WTC11 (cell line): ENCODE data around the gene GRAMD1B. TPM values are rescaled to one million over a fixed set of nuclear protein-coding genes. Genes with fewer than 3 reads are reported as not detected.

Source experiments
- ATAC-seq: fragments of 200-7000 bp; cut with Tn5 transposase; 2 replicates; pipeline ENCODE4 v1.10.0; 2021; ENCODE audit warnings: mild to moderate bottlenecking, moderate library complexity
- CTCF ChIA-PET: fragments of 300-600 bp; sonication (Branson Sonifier 250); formaldehyde crosslinking; loops from one replicate; lab custom pipeline; 2021; ENCODE audit warnings: antibody characterized with exemption; lab: Charles Lee
- POLR2A ChIA-PET: fragments of 350-600 bp; sonication (Branson Sonifier 250); formaldehyde crosslinking; loops from one replicate; lab custom pipeline; 2021; ENCODE audit warnings: antibody characterized with exemption; lab: Charles Lee
- DNase-seq: peaks from one replicate; pipeline ENCODE4 v3.0.0; 2021; ENCODE audit warnings: low spot score
- H3K27ac Mint-ChIP-seq: 2 replicates; pipeline ENCODE4 v1.8.0; 2021; ENCODE audit warnings: mixed read lengths
- H3K27me3 Mint-ChIP-seq: 2 replicates; pipeline ENCODE4 v1.8.0; 2021; ENCODE audit warnings: low read depth, mild to moderate bottlenecking, moderate library complexity, mixed read lengths
- H3K36me3 Mint-ChIP-seq: 2 replicates; pipeline ENCODE4 v1.8.0; 2021; ENCODE audit warnings: mixed read lengths
- H3K4me1 Mint-ChIP-seq: 2 replicates; pipeline ENCODE4 v1.8.0; 2022; ENCODE audit warnings: mixed read lengths
- H3K4me3 Mint-ChIP-seq: 2 replicates; pipeline ENCODE4 v1.8.0; 2021; ENCODE audit warnings: mild to moderate bottlenecking, moderate library complexity, mixed read lengths
- H3K9me3 Mint-ChIP-seq: 2 replicates; pipeline ENCODE4 v1.8.0; 2021; ENCODE audit warnings: mixed read lengths
- ATF1 ChIP-seq: sonication (generic); formaldehyde crosslinking; IDR thresholded peaks from 2 replicates; pipeline ENCODE4 v1.8.1; 2023; ENCODE audit warnings: mild to moderate bottlenecking, moderate library complexity, missing genetic modification reagents
- CREM ChIP-seq: sonication (generic); formaldehyde crosslinking; IDR thresholded peaks from 2 replicates; pipeline ENCODE4 v1.8.1; 2022; ENCODE audit warnings: mild to moderate bottlenecking, missing genetic modification reagents, moderate library complexity
- ESRRA ChIP-seq: sonication (generic); formaldehyde crosslinking; IDR thresholded peaks from 2 replicates; pipeline ENCODE4 v1.8.1; 2022; ENCODE audit warnings: mild to moderate bottlenecking, missing genetic modification reagents, borderline replicate concordance
- JAZF1 ChIP-seq: fragments of 250-450 bp; sonication (Bioruptor Pico); IDR thresholded peaks from 2 replicates; pipeline ENCODE4 v1.9.0; 2021; ENCODE audit warnings: moderate library complexity, mild to moderate bottlenecking, inconsistent platforms
- NFATC4 ChIP-seq: fragments of 250-450 bp; sonication (Bioruptor Pico); IDR thresholded peaks from 2 replicates; pipeline ENCODE4 v1.9.0; 2021; ENCODE audit warnings: mild to moderate bottlenecking
- NFYB ChIP-seq: sonication (generic); formaldehyde crosslinking; conservative IDR thresholded peaks from 2 replicates; pipeline ENCODE4 v1.8.0; 2022; ENCODE audit warnings: low read depth, missing genetic modification reagents
- NR2C2 ChIP-seq: sonication (generic); formaldehyde crosslinking; IDR thresholded peaks from 2 replicates; pipeline ENCODE4 v1.8.0; 2022; ENCODE audit warnings: mild to moderate bottlenecking, missing genetic modification reagents
- NR3C1 ChIP-seq: sonication (generic); formaldehyde crosslinking; conservative IDR thresholded peaks from 2 replicates; pipeline ENCODE4 v1.8.1; 2023; ENCODE audit warnings: low read depth, mild to moderate bottlenecking, missing genetic modification reagents
- PRRX2 ChIP-seq: fragments of 250-450 bp; sonication (Bioruptor Pico); IDR thresholded peaks from 2 replicates; pipeline ENCODE4 v1.8.0; 2021; ENCODE audit warnings: mild to moderate bottlenecking
- ZNF138 ChIP-seq: sonication (generic); formaldehyde crosslinking; conservative IDR thresholded peaks from 2 replicates; pipeline ENCODE4 v1.8.1; 2022; ENCODE audit warnings: mild to moderate bottlenecking, moderate library complexity, missing genetic modification reagents
- ZNF317 ChIP-seq: sonication (generic); formaldehyde crosslinking; IDR thresholded peaks from 2 replicates; pipeline ENCODE4 v1.8.1; 2023; ENCODE audit warnings: low read depth, mild to moderate bottlenecking, moderate library complexity, missing genetic modification reagents, borderline replicate concordance
- ZNF423 ChIP-seq: fragments of 250-450 bp; sonication (Bioruptor Pico); IDR thresholded peaks from 2 replicates; pipeline ENCODE4 v2.1.2; 2022; ENCODE audit warnings: mild to moderate bottlenecking, moderate library complexity
- total RNA-seq: library from RNA; stranded (reverse); gene quantifications from 3 replicates; pipeline ENCODE4 v1.2.3, GENCODE V29; 2021
- TF ChIP-seq, protein P1 (sequence below): sonication (generic); formaldehyde crosslinking; IDR thresholded peaks from 2 replicates; pipeline ENCODE4 v1.8.1; 2023; ENCODE audit warnings: mild to moderate bottlenecking, missing genetic modification reagents, borderline replicate concordance
- TF ChIP-seq, protein P2 (sequence below): fragments of 250-450 bp; sonication (Bioruptor Pico); IDR thresholded peaks from 2 replicates; pipeline ENCODE4 v1.9.0; 2021; ENCODE audit warnings: mild to moderate bottlenecking
- TF ChIP-seq, protein P3 (sequence below): sonication (generic); formaldehyde crosslinking; IDR thresholded peaks from 2 replicates; pipeline ENCODE4 v1.8.0; 2023; ENCODE audit warnings: mild to moderate bottlenecking, missing genetic modification reagents
- TF ChIP-seq, protein P4 (sequence below): sonication (generic); formaldehyde crosslinking; conservative IDR thresholded peaks from 2 replicates; pipeline ENCODE4 v1.8.1; 2023; ENCODE audit warnings: mild to moderate bottlenecking, low read depth, missing genetic modification reagents, moderate library complexity
- TF ChIP-seq, protein P5 (sequence below): fragments of 250-450 bp; sonication (Bioruptor Pico); IDR thresholded peaks from 2 replicates; pipeline ENCODE4 v1.9.0; 2021; ENCODE audit warnings: moderate library complexity, mild to moderate bottlenecking, inconsistent platforms, borderline replicate concordance

The GRAMD1B gene
- total RNA-seq, 1 experiment from 2014 or later = 31.5 TPM

DNA sequence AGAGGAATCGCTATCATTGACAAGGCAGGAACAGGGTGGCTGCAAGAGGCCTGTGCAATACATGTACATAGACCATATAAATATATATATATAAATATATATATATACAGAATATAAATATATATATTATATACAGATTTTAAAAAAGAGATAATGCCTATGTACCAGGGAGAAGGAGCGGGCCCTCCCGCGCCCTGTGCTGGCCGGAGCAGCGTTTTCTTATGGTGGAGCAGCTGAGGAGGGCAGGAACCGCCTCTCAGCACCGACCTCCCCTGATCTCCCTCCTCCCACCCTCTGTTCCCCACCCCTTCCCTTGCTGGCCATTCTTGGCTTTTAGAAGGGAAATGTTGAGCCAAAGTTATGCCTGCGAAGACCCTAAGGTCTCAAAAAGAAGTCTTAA, 192.5 kb downstream of the GRAMD1B start:
- Mint-ChIP-seq H3K27me3 (no peaks in the 10 kb centered on the region), H3K9me3 (no peaks in the 10 kb centered on the region), H3K27ac (no peak overlapping the region), H3K36me3 (peaks cover 16% of the 10 kb centered on the region; the same call in 1 of the 2 replicates), H3K4me1 (no peaks in the 10 kb centered on the region), H3K4me3 (no peak overlapping the region)
- no peak for DNase-seq
- no peak for TF ChIP-seq ESRRA
- TF ChIP-seq, protein P1, sequence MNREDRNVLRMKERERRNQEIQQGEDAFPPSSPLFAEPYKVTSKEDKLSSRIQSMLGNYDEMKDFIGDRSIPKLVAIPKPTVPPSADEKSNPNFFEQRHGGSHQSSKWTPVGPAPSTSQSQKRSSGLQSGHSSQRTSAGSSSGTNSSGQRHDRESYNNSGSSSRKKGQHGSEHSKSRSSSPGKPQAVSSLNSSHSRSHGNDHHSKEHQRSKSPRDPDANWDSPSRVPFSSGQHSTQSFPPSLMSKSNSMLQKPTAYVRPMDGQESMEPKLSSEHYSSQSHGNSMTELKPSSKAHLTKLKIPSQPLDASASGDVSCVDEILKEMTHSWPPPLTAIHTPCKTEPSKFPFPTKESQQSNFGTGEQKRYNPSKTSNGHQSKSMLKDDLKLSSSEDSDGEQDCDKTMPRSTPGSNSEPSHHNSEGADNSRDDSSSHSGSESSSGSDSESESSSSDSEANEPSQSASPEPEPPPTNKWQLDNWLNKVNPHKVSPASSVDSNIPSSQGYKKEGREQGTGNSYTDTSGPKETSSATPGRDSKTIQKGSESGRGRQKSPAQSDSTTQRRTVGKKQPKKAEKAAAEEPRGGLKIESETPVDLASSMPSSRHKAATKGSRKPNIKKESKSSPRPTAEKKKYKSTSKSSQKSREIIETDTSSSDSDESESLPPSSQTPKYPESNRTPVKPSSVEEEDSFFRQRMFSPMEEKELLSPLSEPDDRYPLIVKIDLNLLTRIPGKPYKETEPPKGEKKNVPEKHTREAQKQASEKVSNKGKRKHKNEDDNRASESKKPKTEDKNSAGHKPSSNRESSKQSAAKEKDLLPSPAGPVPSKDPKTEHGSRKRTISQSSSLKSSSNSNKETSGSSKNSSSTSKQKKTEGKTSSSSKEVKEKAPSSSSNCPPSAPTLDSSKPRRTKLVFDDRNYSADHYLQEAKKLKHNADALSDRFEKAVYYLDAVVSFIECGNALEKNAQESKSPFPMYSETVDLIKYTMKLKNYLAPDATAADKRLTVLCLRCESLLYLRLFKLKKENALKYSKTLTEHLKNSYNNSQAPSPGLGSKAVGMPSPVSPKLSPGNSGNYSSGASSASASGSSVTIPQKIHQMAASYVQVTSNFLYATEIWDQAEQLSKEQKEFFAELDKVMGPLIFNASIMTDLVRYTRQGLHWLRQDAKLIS (CRISPR knock-in tag) = no peak
- TF ChIP-seq, protein P2, sequence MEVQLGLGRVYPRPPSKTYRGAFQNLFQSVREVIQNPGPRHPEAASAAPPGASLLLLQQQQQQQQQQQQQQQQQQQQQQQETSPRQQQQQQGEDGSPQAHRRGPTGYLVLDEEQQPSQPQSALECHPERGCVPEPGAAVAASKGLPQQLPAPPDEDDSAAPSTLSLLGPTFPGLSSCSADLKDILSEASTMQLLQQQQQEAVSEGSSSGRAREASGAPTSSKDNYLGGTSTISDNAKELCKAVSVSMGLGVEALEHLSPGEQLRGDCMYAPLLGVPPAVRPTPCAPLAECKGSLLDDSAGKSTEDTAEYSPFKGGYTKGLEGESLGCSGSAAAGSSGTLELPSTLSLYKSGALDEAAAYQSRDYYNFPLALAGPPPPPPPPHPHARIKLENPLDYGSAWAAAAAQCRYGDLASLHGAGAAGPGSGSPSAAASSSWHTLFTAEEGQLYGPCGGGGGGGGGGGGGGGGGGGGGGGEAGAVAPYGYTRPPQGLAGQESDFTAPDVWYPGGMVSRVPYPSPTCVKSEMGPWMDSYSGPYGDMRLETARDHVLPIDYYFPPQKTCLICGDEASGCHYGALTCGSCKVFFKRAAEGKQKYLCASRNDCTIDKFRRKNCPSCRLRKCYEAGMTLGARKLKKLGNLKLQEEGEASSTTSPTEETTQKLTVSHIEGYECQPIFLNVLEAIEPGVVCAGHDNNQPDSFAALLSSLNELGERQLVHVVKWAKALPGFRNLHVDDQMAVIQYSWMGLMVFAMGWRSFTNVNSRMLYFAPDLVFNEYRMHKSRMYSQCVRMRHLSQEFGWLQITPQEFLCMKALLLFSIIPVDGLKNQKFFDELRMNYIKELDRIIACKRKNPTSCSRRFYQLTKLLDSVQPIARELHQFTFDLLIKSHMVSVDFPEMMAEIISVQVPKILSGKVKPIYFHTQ (CRISPR knock-in tag) = no peak
- no peak for TF ChIP-seq NFYB (CRISPR knock-in tag)
- TF ChIP-seq ZNF317 (CRISPR knock-in tag) = no peak
- no peak for TF ChIP-seq NR3C1 (CRISPR knock-in tag)
- no peak for TF ChIP-seq NR2C2 (CRISPR knock-in tag)
- no peak for TF ChIP-seq CREM (CRISPR knock-in tag)
- no peak for TF ChIP-seq JAZF1 (CRISPR knock-in tag)
- TF ChIP-seq, protein P3, sequence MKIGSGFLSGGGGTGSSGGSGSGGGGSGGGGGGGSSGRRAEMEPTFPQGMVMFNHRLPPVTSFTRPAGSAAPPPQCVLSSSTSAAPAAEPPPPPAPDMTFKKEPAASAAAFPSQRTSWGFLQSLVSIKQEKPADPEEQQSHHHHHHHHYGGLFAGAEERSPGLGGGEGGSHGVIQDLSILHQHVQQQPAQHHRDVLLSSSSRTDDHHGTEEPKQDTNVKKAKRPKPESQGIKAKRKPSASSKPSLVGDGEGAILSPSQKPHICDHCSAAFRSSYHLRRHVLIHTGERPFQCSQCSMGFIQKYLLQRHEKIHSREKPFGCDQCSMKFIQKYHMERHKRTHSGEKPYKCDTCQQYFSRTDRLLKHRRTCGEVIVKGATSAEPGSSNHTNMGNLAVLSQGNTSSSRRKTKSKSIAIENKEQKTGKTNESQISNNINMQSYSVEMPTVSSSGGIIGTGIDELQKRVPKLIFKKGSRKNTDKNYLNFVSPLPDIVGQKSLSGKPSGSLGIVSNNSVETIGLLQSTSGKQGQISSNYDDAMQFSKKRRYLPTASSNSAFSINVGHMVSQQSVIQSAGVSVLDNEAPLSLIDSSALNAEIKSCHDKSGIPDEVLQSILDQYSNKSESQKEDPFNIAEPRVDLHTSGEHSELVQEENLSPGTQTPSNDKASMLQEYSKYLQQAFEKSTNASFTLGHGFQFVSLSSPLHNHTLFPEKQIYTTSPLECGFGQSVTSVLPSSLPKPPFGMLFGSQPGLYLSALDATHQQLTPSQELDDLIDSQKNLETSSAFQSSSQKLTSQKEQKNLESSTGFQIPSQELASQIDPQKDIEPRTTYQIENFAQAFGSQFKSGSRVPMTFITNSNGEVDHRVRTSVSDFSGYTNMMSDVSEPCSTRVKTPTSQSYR (CRISPR knock-in tag) = no peak
- no peak for TF ChIP-seq ZNF138 (CRISPR knock-in tag)
- ATAC-seq = no peak
- POLR2A ChIA-PET = no interaction called here
- CTCF ChIA-PET = no interaction called here

DNA sequence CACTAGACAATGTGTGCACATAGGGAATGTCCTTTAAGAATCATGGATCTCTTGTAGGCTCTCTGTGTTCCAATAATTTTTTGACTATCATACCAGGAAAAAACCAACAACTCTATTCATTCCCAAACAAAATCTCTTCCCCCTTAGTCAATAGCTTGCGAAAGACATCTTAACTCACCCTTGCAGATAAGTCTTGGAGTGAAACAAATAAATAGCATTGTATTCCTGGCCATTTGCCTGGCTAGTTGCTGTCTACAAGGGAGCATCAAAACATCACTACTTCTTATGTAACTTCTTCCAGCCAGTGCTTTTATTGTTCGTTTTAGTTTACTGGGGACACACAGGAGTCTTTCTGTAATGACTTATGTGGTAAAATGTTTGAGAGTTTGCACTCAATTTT, 194.9 kb downstream of the GRAMD1B start:
- 0 out of 2 replicates have a peak, but pooled peaks cover 3% of the 10 kb centered on the region for H3K4me1 Mint-ChIP-seq
- DNase-seq (no peak), ATAC-seq (no peak)
- TF ChIP-seq, protein P4, sequence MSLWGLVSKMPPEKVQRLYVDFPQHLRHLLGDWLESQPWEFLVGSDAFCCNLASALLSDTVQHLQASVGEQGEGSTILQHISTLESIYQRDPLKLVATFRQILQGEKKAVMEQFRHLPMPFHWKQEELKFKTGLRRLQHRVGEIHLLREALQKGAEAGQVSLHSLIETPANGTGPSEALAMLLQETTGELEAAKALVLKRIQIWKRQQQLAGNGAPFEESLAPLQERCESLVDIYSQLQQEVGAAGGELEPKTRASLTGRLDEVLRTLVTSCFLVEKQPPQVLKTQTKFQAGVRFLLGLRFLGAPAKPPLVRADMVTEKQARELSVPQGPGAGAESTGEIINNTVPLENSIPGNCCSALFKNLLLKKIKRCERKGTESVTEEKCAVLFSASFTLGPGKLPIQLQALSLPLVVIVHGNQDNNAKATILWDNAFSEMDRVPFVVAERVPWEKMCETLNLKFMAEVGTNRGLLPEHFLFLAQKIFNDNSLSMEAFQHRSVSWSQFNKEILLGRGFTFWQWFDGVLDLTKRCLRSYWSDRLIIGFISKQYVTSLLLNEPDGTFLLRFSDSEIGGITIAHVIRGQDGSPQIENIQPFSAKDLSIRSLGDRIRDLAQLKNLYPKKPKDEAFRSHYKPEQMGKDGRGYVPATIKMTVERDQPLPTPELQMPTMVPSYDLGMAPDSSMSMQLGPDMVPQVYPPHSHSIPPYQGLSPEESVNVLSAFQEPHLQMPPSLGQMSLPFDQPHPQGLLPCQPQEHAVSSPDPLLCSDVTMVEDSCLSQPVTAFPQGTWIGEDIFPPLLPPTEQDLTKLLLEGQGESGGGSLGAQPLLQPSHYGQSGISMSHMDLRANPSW = no peak
- TF ChIP-seq NFATC4 = no peak
- TF ChIP-seq ZNF138 (CRISPR knock-in tag) = no peak
- TF ChIP-seq ZNF423 (CRISPR knock-in tag) = no peak
- no peak for TF ChIP-seq ATF1
- TF ChIP-seq, protein P5, sequence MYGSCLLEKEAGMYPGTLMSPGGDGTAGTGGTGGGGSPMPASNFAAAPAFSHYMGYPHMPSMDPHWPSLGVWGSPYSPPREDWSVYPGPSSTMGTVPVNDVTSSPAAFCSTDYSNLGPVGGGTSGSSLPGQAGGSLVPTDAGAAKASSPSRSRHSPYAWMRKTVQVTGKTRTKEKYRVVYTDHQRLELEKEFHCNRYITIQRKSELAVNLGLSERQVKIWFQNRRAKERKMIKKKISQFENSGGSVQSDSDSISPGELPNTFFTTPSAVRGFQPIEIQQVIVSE (CRISPR knock-in tag) = no peak
- TF ChIP-seq PRRX2 = no peak
- ChIA-PET POLR2A (no interaction called here), CTCF (interaction anchor here (0.6 to 1.0 kb wide), 2 partner anchors 29 to 523 kb away, joined by 3 read pairs; partner anchors contain the start of gene SCN3B)
- H3K9me3 Mint-ChIP-seq = no peaks in the 10 kb centered on the region
- H3K27me3 Mint-ChIP-seq = no peaks in the 10 kb centered on the region
- H3K36me3 Mint-ChIP-seq = peaks cover 4% of the 10 kb centered on the region; the same call in 1 of the 2 replicates
- no peak overlapping the region for H3K4me3 Mint-ChIP-seq
- no peak overlapping the region for H3K27ac Mint-ChIP-seq
